ENCODE data around the gene ZBTB16. TPM values are rescaled to one million over a fixed set of nuclear protein-coding genes. Genes with fewer than 3 reads are reported as not detected.

ZBTB16 gene
- total RNA-seq, 2 experiments from 2014 or later: 3.0 to 4.6 TPM

GRCh38 chr11:114151631-114152030 is 92.1 kb downstream of the ZBTB16 start:
- ChIA-PET POLR2A (no interaction called here), CTCF (no interaction called here)
- Mint-ChIP-seq H3K36me3 (ENCODE audit: low read depth) (no peaks in the 10 kb centered on the region), H3K4me3 (no peak overlapping the region), H3K4me1 (peaks cover 21% of the 10 kb centered on the region), H3K9me3 (ENCODE audit: low read depth) (no peaks in the 10 kb centered on the region), H3K27me3 (no peaks in the 10 kb centered on the region), H3K27ac (no peak overlapping the region)
- intact Hi-C loops (cut with DNase I, micrococcal nuclease): no loop called here
- DNase-seq: no peak
- no peak for ATAC-seq

GRCh38 chr11:114152162-114152561 is 92.7 kb downstream of the ZBTB16 start:
- Mint-ChIP-seq H3K9me3 (ENCODE audit: low read depth) (no peaks in the 10 kb centered on the region), H3K4me1 (peaks cover 26% of the 10 kb centered on the region), H3K36me3 (ENCODE audit: low read depth) (no peaks in the 10 kb centered on the region), H3K4me3 (no peak overlapping the region), H3K27me3 (no peaks in the 10 kb centered on the region), H3K27ac (no peak overlapping the region)
- no peak for ATAC-seq
- intact Hi-C loops (cut with DNase I, micrococcal nuclease): no loop called here
- CTCF ChIA-PET: interaction anchor here (1.0 kb wide), 1 partner anchor 30 kb away, joined by 3 read pairs; no protein-coding TSS in a partner anchor
- POLR2A ChIA-PET: no interaction called here
- DNase-seq: no peak

- DNase-seq: no peak
- ChIA-PET CTCF (interaction anchor here (1.0 kb wide), 1 partner anchor 30 kb away, joined by 3 read pairs; no protein-coding TSS in a partner anchor), POLR2A (no interaction called here)
- Mint-ChIP-seq H3K4me3 (no peak overlapping the region), H3K27ac (no peak overlapping the region), H3K9me3 (ENCODE audit: low read depth) (no peaks in the 10 kb centered on the region), H3K4me1 (peaks cover 31% of the 10 kb centered on the region), H3K27me3 (no peaks in the 10 kb centered on the region), H3K36me3 (ENCODE audit: low read depth) (no peaks in the 10 kb centered on the region)
- ATAC-seq: no peak
- intact Hi-C loops (cut with DNase I, micrococcal nuclease): no loop called here
These were observed 93.3 kb downstream of the ZBTB16 start for GRCh38 chr11:114152785-114153184.

GRCh38 chr11:114153224-114153623 is 93.7 kb downstream of the ZBTB16 start:
- intact Hi-C loops (cut with DNase I, micrococcal nuclease): no loop called here
- Mint-ChIP-seq H3K36me3 (ENCODE audit: low read depth) (no peaks in the 10 kb centered on the region), H3K4me3 (no peak overlapping the region)

GRCh38 chr11:114154271-114155047 is 94.9 kb downstream of the ZBTB16 start:
- POLR2A ChIA-PET: no interaction called here
- CTCF ChIA-PET: interaction anchor here (0.6 kb wide), 1 partner anchor 10 kb away, joined by 3 read pairs; no protein-coding TSS in a partner anchor

More at GRCh38 chr11:114153224-114153623, 93.7 kb downstream of the ZBTB16 start:
- H3K4me1 Mint-ChIP-seq: peaks cover 35% of the 10 kb centered on the region
- ATAC-seq (no peak), DNase-seq (no peak)
- H3K27ac Mint-ChIP-seq: no peak overlapping the region
- no peaks in the 10 kb centered on the region for H3K27me3 Mint-ChIP-seq
- ChIA-PET POLR2A (no interaction called here), CTCF (no interaction called here)
- H3K9me3 Mint-ChIP-seq (ENCODE audit: low read depth): no peaks in the 10 kb centered on the region

GRCh38 chr11:114155116-114155515 is 95.6 kb downstream of the ZBTB16 start:
- no peak overlapping the region for H3K27ac Mint-ChIP-seq
- POLR2A ChIA-PET: no interaction called here
- H3K27me3 Mint-ChIP-seq: no peaks in the 10 kb centered on the region
- no peaks in the 10 kb centered on the region for H3K9me3 Mint-ChIP-seq (ENCODE audit: low read depth)
- H3K4me1 Mint-ChIP-seq: peaks cover 41% of the 10 kb centered on the region
- H3K36me3 Mint-ChIP-seq (ENCODE audit: low read depth): no peaks in the 10 kb centered on the region
- ATAC-seq (no peak), DNase-seq (no peak)
- H3K4me3 Mint-ChIP-seq: no peak overlapping the region
- intact Hi-C loops (cut with DNase I, micrococcal nuclease): no loop called here
- CTCF ChIA-PET: interaction anchor here (0.6 kb wide), 1 partner anchor 11 kb away, joined by 3 read pairs; no protein-coding TSS in a partner anchor

More at GRCh38 chr11:114154271-114155047, 94.9 kb downstream of the ZBTB16 start:
- Mint-ChIP-seq H3K4me3 (no peak overlapping the region), H3K36me3 (ENCODE audit: low read depth) (no peaks in the 10 kb centered on the region), H3K4me1 (peaks cover 38% of the 10 kb centered on the region), H3K27ac (no peak overlapping the region), H3K9me3 (ENCODE audit: low read depth) (no peaks in the 10 kb centered on the region), H3K27me3 (no peaks in the 10 kb centered on the region)
- ATAC-seq: no peak
- DNase-seq: no peak
- intact Hi-C loops (cut with DNase I, micrococcal nuclease): no loop called here

- ATAC-seq (no peak), DNase-seq (no peak)
- Mint-ChIP-seq H3K4me3 (no peak overlapping the region), H3K36me3 (ENCODE audit: low read depth) (no peaks in the 10 kb centered on the region), H3K27ac (no peak overlapping the region), H3K4me1 (peaks cover 52% of the 10 kb centered on the region), H3K9me3 (ENCODE audit: low read depth) (no peaks in the 10 kb centered on the region), H3K27me3 (no peaks in the 10 kb centered on the region)
- ChIA-PET POLR2A (no interaction called here), CTCF (interaction anchor here (0.7 kb wide), 1 partner anchor 25 kb away, joined by 4 read pairs; no protein-coding TSS in a partner anchor)
- intact Hi-C loops (cut with DNase I, micrococcal nuclease): no loop called here
These were observed 96.6 kb downstream of the ZBTB16 start for GRCh38 chr11:114156131-114156581.

GRCh38 chr11:114156782-114157181 is 97.3 kb downstream of the ZBTB16 start:
- Mint-ChIP-seq H3K9me3 (ENCODE audit: low read depth) (no peaks in the 10 kb centered on the region), H3K4me1 (peaks cover 58% of the 10 kb centered on the region), H3K27ac (no peak overlapping the region), H3K36me3 (ENCODE audit: low read depth) (no peaks in the 10 kb centered on the region), H3K27me3 (no peaks in the 10 kb centered on the region), H3K4me3 (no peak overlapping the region)
- ChIA-PET CTCF (interaction anchor here (0.6 to 0.8 kb wide), 3 partner anchors 24 to 288 kb away, joined by 3 to 4 read pairs (median 3); no protein-coding TSS in a partner anchor), POLR2A (no interaction called here)
- DNase-seq: no peak
- intact Hi-C loops (cut with DNase I, micrococcal nuclease): no loop called here
- ATAC-seq: no peak

GRCh38 chr11:114157476-114158050 is 98.1 kb downstream of the ZBTB16 start:
- Mint-ChIP-seq H3K27ac (no peak overlapping the region), H3K27me3 (no peaks in the 10 kb centered on the region), H3K9me3 (ENCODE audit: low read depth) (no peaks in the 10 kb centered on the region), H3K4me3 (no peak overlapping the region), H3K4me1 (peaks cover 55% of the 10 kb centered on the region), H3K36me3 (ENCODE audit: low read depth) (no peaks in the 10 kb centered on the region)
- intact Hi-C loops (cut with DNase I, micrococcal nuclease): no loop called here
- no peak for ATAC-seq
- POLR2A ChIA-PET: no interaction called here
- CTCF ChIA-PET: interaction anchor here (0.8 kb wide), 1 partner anchor 289 kb away, joined by 3 read pairs; no protein-coding TSS in a partner anchor
- no peak for DNase-seq

GRCh38 chr11:114158421-114158820 is 98.9 kb downstream of the ZBTB16 start:
- ATAC-seq: no peak
- POLR2A ChIA-PET: no interaction called here
- Mint-ChIP-seq H3K4me1 (peaks cover 58% of the 10 kb centered on the region), H3K36me3 (ENCODE audit: low read depth) (no peaks in the 10 kb centered on the region), H3K27ac (no peak overlapping the region), H3K4me3 (no peak overlapping the region), H3K27me3 (no peaks in the 10 kb centered on the region), H3K9me3 (ENCODE audit: low read depth) (no peaks in the 10 kb centered on the region)
- DNase-seq: no peak
- CTCF ChIA-PET: interaction anchor here (0.8 kb wide), 1 partner anchor 49 kb away, joined by 3 read pairs; no protein-coding TSS in a partner anchor
- intact Hi-C loops (cut with DNase I, micrococcal nuclease): no loop called here

GRCh38 chr11:114158886-114159285 is 99.4 kb downstream of the ZBTB16 start:
- H3K27ac Mint-ChIP-seq: no peak overlapping the region

More at GRCh38 chr11:114158886-114159285, 99.4 kb downstream of the ZBTB16 start:
- ATAC-seq (no peak), DNase-seq (no peak)
- ChIA-PET POLR2A (interaction anchor here (0.6 kb wide), 1 partner anchor 116 kb away, joined by 3 read pairs; no protein-coding TSS in a partner anchor), CTCF (interaction anchor here (0.8 kb wide), 1 partner anchor 49 kb away, joined by 3 read pairs; no protein-coding TSS in a partner anchor)
- Mint-ChIP-seq H3K36me3 (ENCODE audit: low read depth) (no peaks in the 10 kb centered on the region), H3K4me1 (peaks cover 62% of the 10 kb centered on the region), H3K4me3 (no peak overlapping the region), H3K27me3 (no peaks in the 10 kb centered on the region), H3K9me3 (ENCODE audit: low read depth) (no peaks in the 10 kb centered on the region)
- intact Hi-C loops (cut with DNase I, micrococcal nuclease): no loop called here
